GM23248 (cell line): ENCODE data around the gene PCF11.

Experiments
- EZH2 ChIP-seq: fragments of 200-600 bp; sonication (generic); IDR thresholded peaks from 2 replicates; pipeline ENCODE4 v1.6.1; 2018; ENCODE audit warnings: antibody characterized with exemption, mild to moderate bottlenecking; ENCODE audit not compliant: insufficient read depth, poor library complexity, severe bottlenecking
- EZH2phosphoT487 ChIP-seq: fragments of 200-600 bp; sonication (generic); IDR thresholded peaks from 2 replicates; pipeline ENCODE4 v1.6.1; 2018; ENCODE audit warnings: antibody characterized with exemption, moderate library complexity, mild to moderate bottlenecking, low read depth; ENCODE audit not compliant: insufficient read depth

- TF ChIP-seq EZH2 (no peak), EZH2phosphoT487 (no peak)
Measured at GRCh38 chr11:83152264-83152663, 4.7 kb upstream of the PCF11 start.
